ENCODE measurements around the gene STN1.

The STN1 gene

DNA sequence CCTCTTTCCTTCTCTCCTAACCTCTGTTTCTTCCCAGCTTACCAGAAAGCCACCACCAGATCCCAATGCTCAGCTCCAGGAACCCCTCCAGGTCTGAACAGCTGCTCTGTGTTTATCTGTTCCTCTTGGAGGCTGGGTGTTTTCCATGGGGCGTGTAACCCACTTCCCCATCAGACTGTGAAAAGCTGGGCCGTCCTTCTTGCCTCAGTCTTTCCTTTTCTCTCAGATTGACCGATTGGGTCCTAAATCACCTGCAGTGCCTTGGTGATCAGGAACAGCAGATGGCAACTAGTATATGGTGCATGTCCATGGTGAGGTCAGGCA is 67.5 kb downstream of the STN1 start:
- Histone ChIP-seq H4K20me1 (ENCODE audit: insufficient read depth, low read length) (no peaks in the 10 kb centered on the region), H3K4me3 (ENCODE audit: low read depth, low read length, poor library complexity, severe bottlenecking) (no peak overlapping the region), H3K36me3 (ENCODE audit: insufficient read depth, low read length) (no peaks in the 10 kb centered on the region), H3K9me3 (ENCODE audit: low read length) (no peaks in the 10 kb centered on the region), H3F3A (ENCODE audit: insufficient read depth, low read length) (no peaks in the 10 kb centered on the region), H3K79me2 (ENCODE audit: insufficient read depth, low read length) (no peaks in the 10 kb centered on the region), H3K9ac (ENCODE audit: low read length) (no peak overlapping the region), H2AFZ (ENCODE audit: low read length) (no peak overlapping the region), H3K27me3 (ENCODE audit: insufficient read depth, low read length) (no peaks in the 10 kb centered on the region), H3K4me2 (ENCODE audit: low read length) (no peak overlapping the region), H3K9me2 (ENCODE audit: low read depth, low read length) (no peaks in the 10 kb centered on the region), H3K27ac (ENCODE audit: low read depth, low read length, poor library complexity, severe bottlenecking) (no peak overlapping the region), H3K4me1 (ENCODE audit: insufficient read depth, low read length, severe bottlenecking) (peaks cover 14% of the 10 kb centered on the region)
- TF ChIP-seq EZH2 (IDR thresholded peaks at IDR 0.05; ENCODE audit: borderline replicate concordance, low read length) (no peak), CTCF (IDR thresholded peaks at IDR 0.05; ENCODE audit: low read length) (no peak)

DNA sequence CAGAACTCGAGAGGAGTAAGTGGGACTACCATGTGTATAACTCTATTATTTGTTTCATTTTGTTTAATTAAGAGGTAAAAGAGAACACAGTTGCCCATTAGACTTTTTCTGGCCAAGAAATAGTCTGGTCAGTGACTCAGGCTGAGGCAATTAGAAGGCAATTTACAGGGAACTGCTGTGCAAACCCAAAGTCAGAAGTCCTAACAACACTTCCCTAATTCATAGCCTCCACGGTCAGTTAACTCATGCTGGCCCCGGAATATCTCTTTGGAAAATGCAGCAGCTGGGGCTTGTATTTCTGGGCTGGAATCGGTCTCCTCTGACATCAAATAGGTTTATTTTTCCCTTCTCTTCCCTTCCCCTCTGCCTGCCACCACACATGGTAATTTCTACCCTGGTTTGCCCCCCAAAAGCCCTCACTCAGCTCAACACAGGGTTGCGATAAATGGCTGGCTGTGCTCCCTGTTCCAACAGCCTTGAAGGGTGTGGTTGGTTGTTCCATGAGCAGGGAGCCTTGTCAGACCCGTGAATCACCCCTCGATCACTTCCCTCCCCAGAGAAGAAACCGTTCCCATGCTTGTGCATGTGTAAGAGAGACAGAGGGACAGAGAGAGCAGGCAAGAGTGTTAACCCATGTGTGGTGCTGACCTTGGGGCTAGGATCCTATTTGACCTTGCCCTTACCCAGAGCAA is 68.0 kb downstream of the STN1 start:
- no peak for TF ChIP-seq EZH2 (IDR thresholded peaks at IDR 0.05; ENCODE audit: borderline replicate concordance, low read length)
- no peak for TF ChIP-seq CTCF (IDR thresholded peaks at IDR 0.05; ENCODE audit: low read length)
- Histone ChIP-seq H3K4me1 (ENCODE audit: insufficient read depth, low read length, severe bottlenecking) (peaks cover 14% of the 10 kb centered on the region), H4K20me1 (ENCODE audit: insufficient read depth, low read length) (no peaks in the 10 kb centered on the region), H3K9me3 (ENCODE audit: low read length) (no peaks in the 10 kb centered on the region), H3K4me3 (ENCODE audit: low read depth, low read length, poor library complexity, severe bottlenecking) (no peak overlapping the region), H3F3A (ENCODE audit: insufficient read depth, low read length) (no peaks in the 10 kb centered on the region), H3K9ac (ENCODE audit: low read length) (no peak overlapping the region), H3K79me2 (ENCODE audit: insufficient read depth, low read length) (no peaks in the 10 kb centered on the region), H3K27ac (ENCODE audit: low read depth, low read length, poor library complexity, severe bottlenecking) (no peak overlapping the region), H2AFZ (ENCODE audit: low read length) (no peak overlapping the region), H3K36me3 (ENCODE audit: insufficient read depth, low read length) (no peaks in the 10 kb centered on the region), H3K4me2 (ENCODE audit: low read length) (no peak overlapping the region), H3K9me2 (ENCODE audit: low read depth, low read length) (no peaks in the 10 kb centered on the region), H3K27me3 (ENCODE audit: insufficient read depth, low read length) (no peaks in the 10 kb centered on the region)

- Histone ChIP-seq H3K27ac (ENCODE audit: low read depth, low read length, poor library complexity, severe bottlenecking) (no peak overlapping the region), H2AFZ (ENCODE audit: low read length) (no peak overlapping the region)
Measured at GRCh38 chr10:103849212-103849877, 68.6 kb downstream of the STN1 start.

More at GRCh38 chr10:103849212-103849877, 68.6 kb downstream of the STN1 start:
- Histone ChIP-seq H3K4me1 (ENCODE audit: insufficient read depth, low read length, severe bottlenecking) (peaks cover 12% of the 10 kb centered on the region), H4K20me1 (ENCODE audit: insufficient read depth, low read length) (no peaks in the 10 kb centered on the region), H3K9me2 (ENCODE audit: low read depth, low read length) (no peaks in the 10 kb centered on the region), H3K36me3 (ENCODE audit: insufficient read depth, low read length) (no peaks in the 10 kb centered on the region), H3K4me3 (ENCODE audit: low read depth, low read length, poor library complexity, severe bottlenecking) (no peak overlapping the region), H3K4me2 (ENCODE audit: low read length) (no peak overlapping the region), H3F3A (ENCODE audit: insufficient read depth, low read length) (no peaks in the 10 kb centered on the region), H3K79me2 (ENCODE audit: insufficient read depth, low read length) (no peaks in the 10 kb centered on the region), H3K9me3 (ENCODE audit: low read length) (no peaks in the 10 kb centered on the region), H3K27me3 (ENCODE audit: insufficient read depth, low read length) (no peaks in the 10 kb centered on the region), H3K9ac (ENCODE audit: low read length) (no peak overlapping the region)
- TF ChIP-seq CTCF (IDR thresholded peaks at IDR 0.05; ENCODE audit: low read length) (no peak), EZH2 (IDR thresholded peaks at IDR 0.05; ENCODE audit: borderline replicate concordance, low read length) (no peak)

All from OCI-LY1 (cell line).